CD14-positive monocyte (primary cell): ENCODE measurements around the gene IKZF3. TPM values are rescaled to one million over a fixed set of nuclear protein-coding genes. Genes with fewer than 3 reads are reported as not detected.

Experiments used
- DNase-seq, 3 donors: peaks; one replicate each; pipeline ENCODE4 v3.0.0-alpha.2; 2011 to 2022
- H2AFZ ChIP-seq: 2 replicates; pipeline ENCODE4 v1.6.0; 2012; ENCODE audit warnings: mild to moderate bottlenecking, low read depth, low read length, inconsistent platforms; ENCODE audit not compliant: insufficient read depth, poor library complexity, severe bottlenecking
- H3K27ac ChIP-seq, 2 donors: 1 replicate in 1 of 2; 2 replicates in 1 of 2; pipeline ENCODE4 v1.5.1; 2012 to 2013; ENCODE audit warnings: low read length in 2 of 2, control low read depth in 1 of 2, inconsistent platforms in 1 of 2, low read depth in 1 of 2, mild to moderate bottlenecking in 1 of 2
- H3K27me3 ChIP-seq, 2 donors: one replicate each; pipeline versions ENCODE4 v1.6.0 to v1.6.1; 2011 to 2013; ENCODE audit warnings: low read length in 2 of 2; ENCODE audit not compliant: control insufficient read depth in 2 of 2, insufficient read depth in 2 of 2
- H3K36me3 ChIP-seq, 2 donors: replicated peaks in 1 of 2; 1 replicate in 1 of 2; 2 replicates in 1 of 2; pipeline versions ENCODE4 v1.5.1 to v1.6.1; 2012 to 2013; ENCODE audit warnings: low read length in 2 of 2, control low read depth in 1 of 2, inconsistent platforms in 1 of 2, mild to moderate bottlenecking in 1 of 2; ENCODE audit not compliant: insufficient read depth in 2 of 2, control insufficient read depth in 1 of 2
- H3K4me1 ChIP-seq, 2 donors: 1 replicate in 1 of 2; 2 replicates in 1 of 2; pipeline versions ENCODE4 v1.5.1 to v1.6.1; 2012 to 2013; ENCODE audit warnings: low read length in 2 of 2, control low read depth in 1 of 2, inconsistent platforms in 1 of 2, mild to moderate bottlenecking in 1 of 2, moderate library complexity in 1 of 2; ENCODE audit not compliant: insufficient read depth in 2 of 2, control insufficient read depth in 1 of 2
- H3K4me2 ChIP-seq: replicated peaks from 2 replicates; pipeline ENCODE3; 2012; ENCODE audit warnings: low read length, moderate library complexity, mild to moderate bottlenecking; ENCODE audit not compliant: poor library complexity, severe bottlenecking; ENCODE audit errors: extremely low read depth
- H3K4me3 ChIP-seq, 3 experiments: fragments of 200-600 bp in 1 of 3; sonication (generic) in 1 of 3; replicated peaks in 1 of 3; 1 replicate in 2 of 3; 2 replicates in 1 of 3; pipeline ENCODE4 v1.5.1; 2011 to 2013; ENCODE audit warnings: low read length in 3 of 3, mild to moderate bottlenecking in 3 of 3, control low read depth in 2 of 3, low read depth in 2 of 3, inconsistent platforms in 1 of 3, moderate library complexity in 1 of 3
- H3K79me2 ChIP-seq: 2 replicates; pipeline ENCODE4 v1.6.0; 2012; ENCODE audit warnings: mild to moderate bottlenecking, control low read depth, inconsistent platforms, low read length, moderate library complexity; ENCODE audit not compliant: insufficient read depth
- H3K9ac ChIP-seq: 2 replicates; pipeline ENCODE4 v1.6.0; 2017; ENCODE audit warnings: low read length, mild to moderate bottlenecking; ENCODE audit not compliant: insufficient read depth, poor library complexity, severe bottlenecking
- H3K9me3 ChIP-seq, 2 donors: replicated peaks in 1 of 2; 1 replicate in 1 of 2; 2 replicates in 1 of 2; pipeline versions ENCODE4 v1.5.1 to v1.6.1; 2012 to 2013; ENCODE audit warnings: low read length in 2 of 2, control low read depth in 1 of 2; ENCODE audit not compliant: control insufficient read depth in 1 of 2, insufficient read depth in 1 of 2
- H4K20me1 ChIP-seq: 2 replicates; pipeline ENCODE4 v1.6.0; 2012; ENCODE audit warnings: mild to moderate bottlenecking, low read length, control low read depth, moderate library complexity; ENCODE audit not compliant: insufficient read depth
- H3K27ac Mint-ChIP-seq, 7 donors: one replicate each; pipeline ENCODE4 v1.8.0; 2020; ENCODE audit warnings: mild to moderate bottlenecking in 7 of 7, mixed read lengths in 7 of 7, moderate library complexity in 6 of 7, inconsistent platforms in 2 of 7
- H3K27me3 Mint-ChIP-seq, 3 donors: one replicate each; pipeline ENCODE4 v1.8.0; 2021 to 2022; ENCODE audit warnings: low read depth in 3 of 3, mild to moderate bottlenecking in 3 of 3, mixed read lengths in 3 of 3, moderate library complexity in 3 of 3, inconsistent platforms in 1 of 3
- H3K36me3 Mint-ChIP-seq, 2 donors: one replicate each; pipeline ENCODE4 v1.8.0; 2020; ENCODE audit warnings: mixed read lengths in 2 of 2, inconsistent platforms in 1 of 2, mild to moderate bottlenecking in 1 of 2
- H3K4me1 Mint-ChIP-seq: one replicate; pipeline ENCODE4 v1.8.0; 2020; ENCODE audit warnings: mild to moderate bottlenecking, mixed read lengths
- H3K4me3 Mint-ChIP-seq, 2 donors: one replicate each; pipeline ENCODE4 v1.8.0; 2020; ENCODE audit warnings: mild to moderate bottlenecking in 2 of 2, mixed read lengths in 2 of 2, moderate library complexity in 1 of 2
- H3K9me3 Mint-ChIP-seq, 7 donors: one replicate each; pipeline ENCODE4 v1.8.0; 2020 to 2022; ENCODE audit warnings: mixed read lengths in 7 of 7, mild to moderate bottlenecking in 6 of 7, moderate library complexity in 6 of 7, inconsistent platforms in 2 of 7
- CTCF ChIP-seq: fragments of 200-600 bp; IDR thresholded peaks from one replicate; pipeline ENCODE4 v1.8.0; 2022; ENCODE audit warnings: antibody characterized with exemption, mild to moderate bottlenecking
- WGBS: methylation state at CpG from one replicate; pipeline ENCODE4 v1.1.5; 2013; ENCODE audit warnings: missing lambda C conversion rate; ENCODE audit not compliant: insufficient coverage; 5-methylcytosine and 5-hydroxymethylcytosine counted together
- intact Hi-C, 2 donors: fragments of 100-400 bp; cut with micrococcal nuclease; formaldehyde crosslinking; loops; one replicate each; pipeline versions ENCODE4 v1.15.0 to v1.15.1; 2023
- polyA minus RNA-seq: library from RNA; depleted of rRNA, polyadenylated mRNA; stranded (reverse); fragments of >200 nt; gene quantifications from 2 replicates; pipeline ENCODE4 v1.2.3, GENCODE V29; 2012
- polyA plus RNA-seq, 3 donors: library from polyadenylated mRNA; depleted of rRNA in 1 of 3; unstranded in 2 of 3; stranded (reverse) in 1 of 3; fragments of 300-500 nt in 2 of 3; fragments of >200 nt in 1 of 3; fragmentation: Illumina TruSeq in 2 of 3; gene quantifications; 1 replicate in 2 of 3; 2 replicates in 1 of 3; pipeline ENCODE4 v1.2.3, GENCODE V29; 2012 to 2021
- total RNA-seq, 12 experiments: library from RNA in 1 of 12; stranded (reverse) in 1 of 12; fragments of 120-200 nt in 1 of 12; gene quantifications; one replicate each; pipeline ENCODE4 v1.2.4 and lab custom pipeline; 2013 to 2026; ENCODE audit warnings: mixed read lengths in 6 of 12, inconsistent platforms in 1 of 12

IKZF3 gene
- total RNA-seq (2013): 1.0 TPM
- polyA plus RNA-seq (under 1 TPM; 0.05 to 0.15 (median 0.05) TPM), polyA minus RNA-seq (0.14 and 0.80 TPM in 2 replicates), total RNA-seq (lab: John Stamatoyannopoulos, UW) (0.25 to 2.9 (median 0.70) reads per million in 11 experiments)

- Histone ChIP-seq H4K20me1 (no peaks in the 10 kb centered on the region), H3K27ac (no peak within 1 kb of the TSS), H3K4me1 (peaks cover 30 to 31% of the 10 kb centered on the region in 2 donors), H3K36me3 (no peaks in the 10 kb centered on the region), H3K27me3 (peaks cover 53 to 80% of the 10 kb centered on the region in 2 donors), H2AFZ (peak within 1 kb of the TSS; percentile 64), H3K9me3 (peaks cover 12 to 16% of the 10 kb centered on the region in 2 donors), H3K9ac (peak within 1 kb of the TSS; percentile 45), H3K4me2 (peak within 1 kb of the TSS; percentile 66), H3K4me3 (peak within 1 kb of the TSS in 1 of 3 experiments; percentile 57), H3K79me2 (no peaks in the 10 kb centered on the region)
- H3K9me3 Mint-ChIP-seq: peaks cover 12 to 24% (median 18%) of the 10 kb centered on the region in 7 donors
- peak within 1 kb of the TSS in 1 of 7 donors; percentile 82 for H3K27ac Mint-ChIP-seq
- no peak for TF ChIP-seq CTCF
- peaks cover 34% of the 10 kb centered on the region for H3K4me1 Mint-ChIP-seq
- H3K27me3 Mint-ChIP-seq: peaks cover 58 to 63% (median 60%) of the 10 kb centered on the region in 3 donors
- H3K36me3 Mint-ChIP-seq: peaks cover 0 to 11% of the 10 kb centered on the region in 2 donors
- H3K4me3 Mint-ChIP-seq: peak within 1 kb of the TSS; percentile 66 to 85
- intact Hi-C loops: no loop called here
- peak; percentile 18 to 77 (median 35) for DNase-seq
- WGBS: 2% methylated on average over 40 of the region's 50 CpGs
These were observed at the start of gene IKZF3 for GRCh38 chr17:39863918-39864746. Gene IKZF3 (minus strand): TSS chr17:39864312. CDS start chr17:39864126, 186 bp downstream.

DNA sequence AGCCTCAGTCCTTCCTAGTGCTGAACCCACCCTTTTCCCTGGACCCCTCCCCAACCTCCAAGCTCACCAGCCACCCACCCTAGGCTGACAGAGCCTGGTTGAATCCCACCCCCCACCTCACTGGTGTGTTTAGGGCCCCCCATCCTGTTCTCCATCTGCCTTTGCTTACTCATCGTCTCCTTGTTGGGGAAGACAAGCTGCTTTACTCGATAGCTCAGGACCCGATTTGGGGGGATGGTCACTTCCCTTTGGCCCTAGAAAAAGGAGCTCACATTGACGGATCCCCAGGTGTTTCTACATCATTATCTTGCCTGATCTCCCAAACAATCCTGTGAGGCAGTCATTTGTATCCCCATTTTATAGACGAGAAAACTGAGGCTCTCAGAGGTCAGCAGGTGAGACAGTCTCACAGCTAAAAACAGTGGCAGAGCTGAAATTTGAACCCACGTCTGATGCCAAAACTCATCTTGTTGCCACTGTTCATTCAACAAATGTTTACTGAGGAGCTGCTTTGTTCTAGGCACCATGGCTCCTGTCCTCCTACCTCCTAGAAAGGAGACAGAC is 44.8 kb upstream of the IKZF3 start:
- H3K4me1 Mint-ChIP-seq: no peaks in the 10 kb centered on the region
- intact Hi-C loops: no loop called here
- H3K27me3 Mint-ChIP-seq: peaks cover 0 to 3% (median 2%) of the 10 kb centered on the region in 3 donors
- H3K4me2 ChIP-seq: no peak overlapping the region
- H4K20me1 ChIP-seq: no peaks in the 10 kb centered on the region
- no peak overlapping the region for H3K4me3 ChIP-seq
- no peak for TF ChIP-seq CTCF
- no peaks in the 10 kb centered on the region for H3K27me3 ChIP-seq
- no peaks in the 10 kb centered on the region for H3K9me3 ChIP-seq
- H3K79me2 ChIP-seq: no peaks in the 10 kb centered on the region
- no peak for DNase-seq
- H3K4me3 Mint-ChIP-seq: no peak overlapping the region
- 93% methylated on average over 6 of the region's 6 CpGs for WGBS
- no peak overlapping the region for H3K27ac Mint-ChIP-seq
- no peak overlapping the region for H3K9ac ChIP-seq
- H3K9me3 Mint-ChIP-seq: no peaks in the 10 kb centered on the region
- H3K4me1 ChIP-seq: no peaks in the 10 kb centered on the region
- H3K27ac ChIP-seq: no peak overlapping the region
- H3K36me3 ChIP-seq: no peaks in the 10 kb centered on the region
- peaks cover 2 to 7% of the 10 kb centered on the region in 2 donors for H3K36me3 Mint-ChIP-seq
- H2AFZ ChIP-seq: no peak overlapping the region
